ENCODE measurements around the gene HES3. TPM values are rescaled to one million over a fixed set of nuclear protein-coding genes. Genes with fewer than 3 reads are reported as not detected.

HES3 gene
- total and polyA plus RNA-seq, 2 donors (not counting 1 experiment from before 2014, with no cell fraction given) = not detected

DNA sequence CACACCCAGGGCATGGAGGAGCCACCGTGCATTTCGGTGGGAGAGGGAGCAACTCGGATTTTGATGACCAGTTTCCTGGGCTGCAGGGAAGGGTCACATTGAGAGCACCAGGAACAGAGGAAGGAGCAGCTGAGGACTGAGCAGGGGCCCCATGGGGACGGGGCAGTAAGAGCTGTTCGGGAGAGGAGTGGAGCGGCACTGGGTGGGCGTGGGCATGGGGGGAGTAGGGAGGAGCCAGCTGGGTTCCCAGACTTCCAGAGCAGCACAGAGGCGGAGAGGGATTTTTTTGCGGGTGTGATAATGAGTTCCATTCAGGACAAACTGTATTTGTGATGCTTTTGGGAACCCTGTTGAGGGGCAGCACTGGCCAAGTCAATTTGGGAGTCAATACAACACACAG lies 34.3 kb downstream of the HES3 start:
- no peak overlapping the region for H3K9ac ChIP-seq (ENCODE audit: low read length)
- H3K27me3 ChIP-seq (replicated peaks in 1 of 4; ENCODE audit: control extremely low read depth in 1 of 4, control insufficient read depth in 3 of 4, insufficient read depth in 4 of 4, low read length in 3 of 4) = no peaks in the 10 kb centered on the region
- no peak overlapping the region for H3K4me2 ChIP-seq (replicated peaks; ENCODE audit: low read depth, low read length, poor library complexity, severe bottlenecking)
- DNase-seq (no peak), ATAC-seq (ENCODE audit: low read depth) (no peak)
- no peaks in the 10 kb centered on the region for H3K4me1 Mint-ChIP-seq
- POLR2A ChIA-PET = no interaction called here
- WGBS (ENCODE audit: insufficient coverage) = 96% methylated on average over 7 of the region's 9 CpGs
- no peaks in the 10 kb centered on the region for H4K20me1 ChIP-seq (ENCODE audit: control insufficient read depth, insufficient read depth, low read length, poor library complexity, severe bottlenecking)
- H3K4me3 Mint-ChIP-seq = no peak overlapping the region
- no peak for TF ChIP-seq EZH2 (IDR thresholded peaks at IDR 0.05; ENCODE audit: borderline replicate concordance, insufficient read depth, low read depth, low read length, poor library complexity, severe bottlenecking)
- TF ChIP-seq, protein P1, sequence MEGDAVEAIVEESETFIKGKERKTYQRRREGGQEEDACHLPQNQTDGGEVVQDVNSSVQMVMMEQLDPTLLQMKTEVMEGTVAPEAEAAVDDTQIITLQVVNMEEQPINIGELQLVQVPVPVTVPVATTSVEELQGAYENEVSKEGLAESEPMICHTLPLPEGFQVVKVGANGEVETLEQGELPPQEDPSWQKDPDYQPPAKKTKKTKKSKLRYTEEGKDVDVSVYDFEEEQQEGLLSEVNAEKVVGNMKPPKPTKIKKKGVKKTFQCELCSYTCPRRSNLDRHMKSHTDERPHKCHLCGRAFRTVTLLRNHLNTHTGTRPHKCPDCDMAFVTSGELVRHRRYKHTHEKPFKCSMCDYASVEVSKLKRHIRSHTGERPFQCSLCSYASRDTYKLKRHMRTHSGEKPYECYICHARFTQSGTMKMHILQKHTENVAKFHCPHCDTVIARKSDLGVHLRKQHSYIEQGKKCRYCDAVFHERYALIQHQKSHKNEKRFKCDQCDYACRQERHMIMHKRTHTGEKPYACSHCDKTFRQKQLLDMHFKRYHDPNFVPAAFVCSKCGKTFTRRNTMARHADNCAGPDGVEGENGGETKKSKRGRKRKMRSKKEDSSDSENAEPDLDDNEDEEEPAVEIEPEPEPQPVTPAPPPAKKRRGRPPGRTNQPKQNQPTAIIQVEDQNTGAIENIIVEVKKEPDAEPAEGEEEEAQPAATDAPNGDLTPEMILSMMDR (IDR thresholded peaks at IDR 0.05) = no peak
- no peak overlapping the region for H3K4me3 ChIP-seq (ENCODE audit: control extremely low read depth in 1 of 5, extremely low read depth in 1 of 5, insufficient read depth in 1 of 5, low read depth in 2 of 5, low read length in 4 of 5)
- H3K4me1 ChIP-seq (ENCODE audit: control insufficient read depth in 2 of 2, insufficient read depth in 2 of 2, low read length in 2 of 2) = no peaks in the 10 kb centered on the region
- no peaks in the 10 kb centered on the region for H3K9me3 ChIP-seq (ENCODE audit: control extremely low read depth in 1 of 3, control insufficient read depth in 2 of 3, insufficient read depth in 1 of 3, low read length in 2 of 3)
- H3K79me2 ChIP-seq (ENCODE audit: control insufficient read depth, insufficient read depth, low read length) = no peaks in the 10 kb centered on the region
- no peak overlapping the region for H3K27ac ChIP-seq (ENCODE audit: low read length in 2 of 2)
- H3K36me3 ChIP-seq (replicated peaks in 1 of 2; ENCODE audit: control extremely low read depth in 1 of 2, control insufficient read depth in 1 of 2, extremely low read depth in 1 of 2, insufficient read depth in 2 of 2, low read length in 1 of 2) = no peaks in the 10 kb centered on the region
- H2AFZ ChIP-seq (ENCODE audit: insufficient read depth, low read depth, low read length, poor library complexity, severe bottlenecking) = no peak overlapping the region
- H3K27me3 Mint-ChIP-seq = no peaks in the 10 kb centered on the region
- intact Hi-C loops (cut with micrococcal nuclease) = no loop called here
- H3K9me3 Mint-ChIP-seq (ENCODE audit: insufficient read depth) = no peaks in the 10 kb centered on the region
- no peak overlapping the region for H3K27ac Mint-ChIP-seq
- CTCF ChIA-PET = interaction anchor here (0.6 kb wide), 1 partner anchor 85 kb away, joined by 4 read pairs; no protein-coding TSS in a partner anchor

DNA sequence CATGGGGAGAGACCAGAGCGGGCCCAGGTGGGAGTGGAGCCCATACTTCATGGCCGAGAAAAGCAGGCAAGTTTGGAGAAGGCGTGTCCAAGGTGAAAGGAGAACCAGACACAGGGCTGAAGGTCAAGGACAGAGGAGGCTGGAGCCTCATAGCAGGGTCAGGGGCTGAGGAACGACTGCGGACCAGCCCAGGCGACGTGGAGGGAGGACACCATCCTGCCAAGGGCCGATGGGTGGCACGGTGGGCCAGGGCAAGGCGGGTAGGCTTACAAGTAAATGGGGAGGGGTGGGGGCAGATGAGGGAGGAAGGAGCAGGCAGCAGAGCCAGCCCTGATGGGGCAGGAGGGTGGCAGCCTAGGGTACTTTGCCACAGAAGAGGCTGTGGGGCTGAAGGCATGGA lies 35.1 kb downstream of the HES3 start:
- Histone ChIP-seq H3K27ac (ENCODE audit: low read length in 2 of 2) (no peak overlapping the region), H3K9ac (ENCODE audit: low read length) (no peak overlapping the region), H2AFZ (ENCODE audit: insufficient read depth, low read depth, low read length, poor library complexity, severe bottlenecking) (no peak overlapping the region), H3K36me3 (replicated peaks in 1 of 2; ENCODE audit: control extremely low read depth in 1 of 2, control insufficient read depth in 1 of 2, extremely low read depth in 1 of 2, insufficient read depth in 2 of 2, low read length in 1 of 2) (no peaks in the 10 kb centered on the region), H4K20me1 (ENCODE audit: control insufficient read depth, insufficient read depth, low read length, poor library complexity, severe bottlenecking) (no peaks in the 10 kb centered on the region), H3K27me3 (replicated peaks in 1 of 4; ENCODE audit: control extremely low read depth in 1 of 4, control insufficient read depth in 3 of 4, insufficient read depth in 4 of 4, low read length in 3 of 4) (no peaks in the 10 kb centered on the region), H3K79me2 (ENCODE audit: control insufficient read depth, insufficient read depth, low read length) (no peaks in the 10 kb centered on the region), H3K4me3 (ENCODE audit: control extremely low read depth in 1 of 5, extremely low read depth in 1 of 5, insufficient read depth in 1 of 5, low read depth in 2 of 5, low read length in 4 of 5) (no peak overlapping the region), H3K4me2 (replicated peaks; ENCODE audit: low read depth, low read length, poor library complexity, severe bottlenecking) (no peak overlapping the region), H3K9me3 (ENCODE audit: control extremely low read depth in 1 of 3, control insufficient read depth in 2 of 3, insufficient read depth in 1 of 3, low read length in 2 of 3) (no peaks in the 10 kb centered on the region), H3K4me1 (ENCODE audit: control insufficient read depth in 2 of 2, insufficient read depth in 2 of 2, low read length in 2 of 2) (no peaks in the 10 kb centered on the region)
- ATAC-seq (ENCODE audit: low read depth) (no peak), DNase-seq (no peak)
- Mint-ChIP-seq H3K4me3 (no peak overlapping the region), H3K27me3 (no peaks in the 10 kb centered on the region), H3K27ac (no peak overlapping the region), H3K9me3 (ENCODE audit: insufficient read depth) (no peaks in the 10 kb centered on the region), H3K4me1 (no peaks in the 10 kb centered on the region)
- CTCF ChIA-PET = no interaction called here
- TF ChIP-seq EZH2 (IDR thresholded peaks at IDR 0.05; ENCODE audit: borderline replicate concordance, insufficient read depth, low read depth, low read length, poor library complexity, severe bottlenecking) = no peak
- TF ChIP-seq, protein P1 (IDR thresholded peaks at IDR 0.05) = no peak
- 99% methylated on average over 10 of the region's 10 CpGs for WGBS (ENCODE audit: insufficient coverage)
- intact Hi-C loops (cut with micrococcal nuclease) = no loop called here
- POLR2A ChIA-PET = no interaction called here
